Measurements from ENCODE around the gene ACAN. TPM values are rescaled to one million over a fixed set of nuclear protein-coding genes. Genes with fewer than 3 reads are reported as not detected.

ACAN gene
- total RNA-seq, 1 donor from 2014 or later, result 176 TPM

GRCh38 chr15:88900309-88900981 is 97.2 kb downstream of the ACAN start:
- Mint-ChIP-seq H3K27me3 (ENCODE audit: low read depth) (no peaks in the 10 kb centered on the region), H3K36me3 (ENCODE audit: low read depth) (peaks cover 12% of the 10 kb centered on the region), H3K9me3 (ENCODE audit: low read depth) (no peaks in the 10 kb centered on the region), H3K4me1 (ENCODE audit: low read depth) (peaks cover 60% of the 10 kb centered on the region), H3K27ac (ENCODE audit: unreplicated experiment) (peak overlapping the region; percentile 96), H3K4me3 (ENCODE audit: unreplicated experiment) (peak overlapping the region; percentile 24)
- DNase-seq (ENCODE audit: low spot score), result no peak
- TF ChIP-seq CTCF (IDR thresholded peaks at IDR 0.05), result no peak

GRCh38 chr15:88900982-88901418 is 97.8 kb downstream of the ACAN start:
- no peaks in the 10 kb centered on the region for H3K27me3 Mint-ChIP-seq (ENCODE audit: low read depth)
- peak overlapping the region; percentile 96 for H3K27ac Mint-ChIP-seq (ENCODE audit: unreplicated experiment)
- no peak for TF ChIP-seq CTCF (IDR thresholded peaks at IDR 0.05)
- no peak for DNase-seq (ENCODE audit: low spot score)
- H3K36me3 Mint-ChIP-seq (ENCODE audit: low read depth), result peaks cover 13% of the 10 kb centered on the region
- no peak overlapping the region for H3K4me3 Mint-ChIP-seq (ENCODE audit: unreplicated experiment)
- H3K4me1 Mint-ChIP-seq (ENCODE audit: low read depth), result peaks cover 57% of the 10 kb centered on the region
- no peaks in the 10 kb centered on the region for H3K9me3 Mint-ChIP-seq (ENCODE audit: low read depth)

- Mint-ChIP-seq H3K9me3 (ENCODE audit: low read depth) (no peaks in the 10 kb centered on the region), H3K27ac (ENCODE audit: unreplicated experiment) (peak overlapping the region; percentile 55), H3K4me3 (ENCODE audit: unreplicated experiment) (no peak overlapping the region), H3K36me3 (ENCODE audit: low read depth) (peaks cover 17% of the 10 kb centered on the region), H3K27me3 (ENCODE audit: low read depth) (no peaks in the 10 kb centered on the region), H3K4me1 (ENCODE audit: low read depth) (peaks cover 53% of the 10 kb centered on the region)
- TF ChIP-seq CTCF (IDR thresholded peaks at IDR 0.05), result no peak
- no peak for DNase-seq (ENCODE audit: low spot score)
Observed at GRCh38 chr15:88901508-88902220, 98.4 kb downstream of the ACAN start.

GRCh38 chr15:88902221-88902835 is 99.1 kb downstream of the ACAN start:
- H3K4me3 Mint-ChIP-seq (ENCODE audit: unreplicated experiment), result no peak overlapping the region
- no peaks in the 10 kb centered on the region for H3K9me3 Mint-ChIP-seq (ENCODE audit: low read depth)

More at GRCh38 chr15:88902221-88902835, 99.1 kb downstream of the ACAN start:
- peak overlapping the region; percentile 55 for H3K27ac Mint-ChIP-seq (ENCODE audit: unreplicated experiment)
- peaks cover 20% of the 10 kb centered on the region for H3K36me3 Mint-ChIP-seq (ENCODE audit: low read depth)
- peak; percentile 52 for DNase-seq (ENCODE audit: low spot score)
- peaks cover 47% of the 10 kb centered on the region for H3K4me1 Mint-ChIP-seq (ENCODE audit: low read depth)
- no peaks in the 10 kb centered on the region for H3K27me3 Mint-ChIP-seq (ENCODE audit: low read depth)
- no peak for TF ChIP-seq CTCF (IDR thresholded peaks at IDR 0.05)
